Measurements from ENCODE around the gene BIRC7.

Gene BIRC7

DNA sequence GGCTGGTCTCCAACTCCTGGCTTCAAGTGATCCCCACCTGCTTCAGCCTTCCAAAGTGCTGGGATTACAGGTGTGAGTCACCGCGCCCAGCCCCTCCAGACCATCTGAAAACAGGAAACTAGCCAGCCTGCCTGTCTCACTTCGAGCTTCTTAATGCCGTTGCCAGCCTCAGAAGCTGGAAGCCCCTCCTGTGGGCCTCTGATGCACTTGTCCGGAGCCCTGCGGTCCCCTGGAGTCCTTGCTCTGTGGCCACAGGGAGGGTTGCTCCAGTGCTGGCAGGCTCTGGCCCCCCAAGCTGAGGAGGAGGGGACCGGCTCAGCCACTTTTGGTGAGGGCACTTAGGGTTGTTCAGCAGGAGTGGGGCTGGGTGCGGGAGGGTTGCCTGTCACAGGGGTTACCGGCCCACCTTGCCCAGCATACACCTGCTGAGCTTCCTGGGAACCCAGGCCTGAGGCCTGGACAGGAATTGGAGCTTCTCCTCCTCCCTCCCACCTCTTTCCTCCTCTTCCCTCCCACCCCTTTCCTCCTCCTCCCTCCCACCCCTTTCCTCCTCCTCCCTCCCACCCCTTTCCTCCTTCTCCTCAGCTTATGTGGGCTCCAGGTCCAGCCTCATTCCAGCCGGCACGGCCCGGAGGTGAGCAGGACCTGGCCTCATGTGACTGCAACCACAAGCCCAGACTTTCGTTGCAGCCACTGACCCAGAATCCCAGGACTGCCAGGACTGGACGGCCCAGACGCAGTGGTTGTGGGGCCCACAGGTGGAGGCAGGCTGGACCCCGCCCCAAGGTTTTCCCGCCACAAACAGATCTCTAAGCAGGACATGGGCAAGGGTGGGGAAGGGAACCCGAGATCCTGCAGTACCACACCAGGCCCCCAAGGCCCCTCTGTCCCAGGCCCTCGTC, 9.4 kb upstream of the BIRC7 start:
- Mint-ChIP-seq H3K4me3 (no peak overlapping the region), H3K36me3 (ENCODE audit: low read depth) (no peaks in the 10 kb centered on the region), H3K9me3 (no peaks in the 10 kb centered on the region), H3K4me1 (no peaks in the 10 kb centered on the region), H3K27ac (no peak overlapping the region), H3K27me3 (peaks cover 25% of the 10 kb centered on the region)
- DNase-seq (no peak), ATAC-seq (no peak)

DNA sequence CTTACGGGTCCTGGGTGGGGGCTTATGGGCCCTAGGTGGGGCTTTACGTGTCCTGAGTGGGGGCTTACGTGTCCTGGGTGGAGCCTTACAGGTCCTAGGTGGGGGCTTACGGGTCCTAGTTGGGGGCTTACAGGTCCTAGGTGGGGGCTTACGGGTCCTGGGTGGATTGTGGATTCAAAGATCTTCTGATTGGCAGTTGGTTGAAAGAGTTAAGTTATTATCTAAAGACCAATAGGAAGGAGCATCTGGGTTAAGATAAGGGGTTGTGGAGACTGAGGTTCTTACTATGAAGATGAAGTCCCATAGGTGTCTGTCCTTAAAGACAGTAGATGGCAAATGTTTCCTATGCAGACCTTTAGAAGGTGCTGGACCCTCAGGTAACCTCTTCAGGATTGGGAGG, 8.4 kb upstream of the BIRC7 start:
- Mint-ChIP-seq H3K9me3 (no peaks in the 10 kb centered on the region), H3K4me3 (no peak overlapping the region), H3K27me3 (peaks cover 35% of the 10 kb centered on the region), H3K36me3 (ENCODE audit: low read depth) (no peaks in the 10 kb centered on the region), H3K4me1 (no peaks in the 10 kb centered on the region), H3K27ac (no peak overlapping the region)
- no peak for DNase-seq
- ATAC-seq, result no peak

DNA sequence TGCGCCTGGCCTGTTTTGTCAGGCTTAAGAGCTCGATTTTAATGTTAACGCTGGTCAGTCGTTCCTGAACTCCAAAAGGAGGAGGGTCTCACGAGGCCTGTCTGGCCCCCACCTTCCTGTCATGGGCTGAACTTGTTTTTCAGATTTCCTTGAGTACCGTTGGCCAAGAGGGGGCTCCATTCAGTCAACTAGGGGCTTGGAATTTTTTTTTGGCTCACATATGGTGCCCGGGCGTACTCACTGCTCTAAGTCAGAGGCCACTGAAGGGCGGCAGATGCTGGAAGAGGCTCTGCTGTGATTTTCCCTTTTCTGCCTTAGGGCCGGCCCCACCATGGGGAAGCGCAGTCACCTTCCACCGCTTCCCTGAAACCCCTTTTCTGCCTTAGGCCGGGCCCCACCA, 6.9 kb upstream of the BIRC7 start:
- Mint-ChIP-seq H3K4me3 (no peak overlapping the region), H3K9me3 (no peaks in the 10 kb centered on the region), H3K27ac (no peak overlapping the region), H3K4me1 (no peaks in the 10 kb centered on the region), H3K27me3 (peaks cover 36% of the 10 kb centered on the region), H3K36me3 (ENCODE audit: low read depth) (no peaks in the 10 kb centered on the region)
- DNase-seq, result no peak
- no peak for ATAC-seq

DNA sequence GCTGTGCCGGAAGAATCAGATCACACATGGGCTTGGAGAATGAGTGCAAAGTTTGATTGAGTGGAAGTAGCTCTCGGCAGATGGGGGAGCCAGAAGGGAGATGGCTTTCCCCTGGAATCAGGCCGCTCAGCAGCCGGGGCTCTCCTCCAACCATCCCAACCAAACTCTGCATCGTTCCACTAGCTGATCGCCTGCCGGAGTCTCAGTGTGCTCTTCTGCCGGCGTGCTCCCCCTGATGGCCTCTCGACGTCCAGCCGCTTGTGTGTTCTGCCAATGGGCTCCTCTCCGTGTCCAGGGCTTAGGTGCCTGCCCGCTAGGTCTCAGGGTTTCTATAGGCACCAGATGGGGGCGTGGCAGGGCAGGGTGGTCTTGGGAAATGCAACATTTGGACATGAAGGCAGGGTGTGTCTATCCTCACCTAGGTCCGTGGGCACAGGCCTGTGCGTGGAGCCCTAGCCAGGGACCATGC, 4.9 kb upstream of the BIRC7 start:
- no peaks in the 10 kb centered on the region for H3K36me3 Mint-ChIP-seq (ENCODE audit: low read depth)
- H3K4me1 Mint-ChIP-seq, result peaks cover 5% of the 10 kb centered on the region
- H3K27me3 Mint-ChIP-seq, result peaks cover 36% of the 10 kb centered on the region
- no peaks in the 10 kb centered on the region for H3K9me3 Mint-ChIP-seq
- no peak overlapping the region for H3K27ac Mint-ChIP-seq
- no peak overlapping the region for H3K4me3 Mint-ChIP-seq
- DNase-seq (no peak), ATAC-seq (no peak)

DNA sequence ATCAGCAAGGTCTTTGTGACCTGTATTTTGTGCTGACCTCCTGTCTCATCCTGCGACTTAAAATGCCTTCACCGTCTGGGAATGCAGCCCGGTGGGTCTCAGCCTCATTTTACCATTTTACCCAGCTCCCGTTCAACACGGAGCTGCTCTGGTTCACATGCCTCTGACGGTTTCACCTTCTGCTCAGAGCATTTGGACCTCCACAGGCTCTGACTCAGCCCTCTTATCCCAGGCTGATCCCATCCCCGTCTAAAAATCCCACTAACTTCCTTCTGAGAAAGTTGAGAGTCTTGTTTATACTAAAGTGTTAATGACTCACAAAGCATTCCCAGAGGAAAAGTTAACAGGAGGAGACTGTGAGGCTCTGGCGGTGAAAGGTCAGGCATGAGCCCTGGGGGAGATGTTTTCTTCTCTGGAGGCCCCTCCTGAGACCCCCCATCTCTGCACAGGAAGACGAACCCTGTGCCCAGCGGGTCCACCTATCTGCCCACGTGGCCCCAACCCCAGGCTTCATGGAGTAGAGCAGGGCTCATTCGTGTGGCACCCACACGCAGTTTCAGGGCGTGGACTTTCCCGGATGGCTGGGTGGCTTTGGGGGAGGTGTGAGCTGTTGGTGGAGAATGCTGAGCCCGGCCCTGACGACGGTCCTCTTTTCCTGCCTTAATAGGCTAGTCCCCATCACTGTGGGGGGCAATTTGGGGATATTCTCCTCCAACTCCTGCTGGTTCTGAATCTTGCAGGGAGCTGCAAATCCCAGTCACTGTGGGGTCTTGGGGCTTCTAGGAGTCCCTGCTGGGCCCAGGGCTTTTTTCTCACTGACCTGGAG, 3.3 kb upstream of the BIRC7 start:
- DNase-seq (no peak), ATAC-seq (no peak)
- H3K27ac Mint-ChIP-seq, result no peak overlapping the region
- H3K4me1 Mint-ChIP-seq, result peaks cover 5% of the 10 kb centered on the region
- H3K27me3 Mint-ChIP-seq, result peaks cover 36% of the 10 kb centered on the region
- H3K4me3 Mint-ChIP-seq, result no peak overlapping the region
- H3K36me3 Mint-ChIP-seq (ENCODE audit: low read depth), result no peaks in the 10 kb centered on the region
- no peaks in the 10 kb centered on the region for H3K9me3 Mint-ChIP-seq

DNA sequence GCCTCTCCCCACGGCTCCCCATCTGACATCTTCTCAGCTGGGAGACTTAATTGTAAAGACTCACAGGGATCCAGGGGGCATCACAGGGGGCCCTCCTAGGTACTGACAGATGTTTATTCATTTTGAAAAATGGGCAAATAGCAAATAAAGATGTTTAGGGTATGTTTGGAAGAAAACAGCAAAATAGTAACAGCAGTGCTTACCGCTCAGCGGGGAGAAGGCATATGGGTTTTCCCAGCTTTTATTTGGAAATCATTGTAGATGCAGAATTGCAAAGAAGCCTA, 2.7 kb upstream of the BIRC7 start:
- no peaks in the 10 kb centered on the region for H3K36me3 Mint-ChIP-seq (ENCODE audit: low read depth)
- no peak overlapping the region for H3K27ac Mint-ChIP-seq
- H3K27me3 Mint-ChIP-seq, result peaks cover 36% of the 10 kb centered on the region
- no peaks in the 10 kb centered on the region for H3K9me3 Mint-ChIP-seq
- no peak for DNase-seq
- peaks cover 5% of the 10 kb centered on the region for H3K4me1 Mint-ChIP-seq
- no peak for ATAC-seq
- no peak overlapping the region for H3K4me3 Mint-ChIP-seq

DNA sequence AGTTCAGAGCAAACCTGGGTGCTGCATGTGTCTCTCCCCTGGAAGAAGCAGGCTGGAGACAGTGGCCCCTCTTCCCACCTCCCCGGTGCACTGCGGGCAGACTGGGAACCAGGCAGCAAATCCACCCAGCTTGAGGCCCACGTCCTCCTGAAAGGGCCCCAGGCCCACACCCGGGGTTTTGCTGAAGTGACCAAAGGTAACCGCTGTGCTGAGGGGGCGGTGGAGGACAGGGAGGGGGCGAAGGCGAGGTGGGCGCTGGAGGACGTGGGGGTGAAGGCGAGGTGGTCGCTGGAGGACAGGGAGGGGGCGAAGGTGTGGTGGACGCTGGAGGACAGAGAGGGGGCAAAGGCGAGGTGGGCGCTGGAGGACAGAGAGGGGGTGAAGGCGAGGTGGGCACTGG, 1.8 kb upstream of the BIRC7 start:
- ATAC-seq, result no peak
- Mint-ChIP-seq H3K4me1 (peaks cover 5% of the 10 kb centered on the region), H3K27ac (no peak overlapping the region), H3K27me3 (peaks cover 35% of the 10 kb centered on the region), H3K4me3 (no peak overlapping the region), H3K36me3 (ENCODE audit: low read depth) (no peaks in the 10 kb centered on the region), H3K9me3 (no peaks in the 10 kb centered on the region)
- no peak for DNase-seq

DNA sequence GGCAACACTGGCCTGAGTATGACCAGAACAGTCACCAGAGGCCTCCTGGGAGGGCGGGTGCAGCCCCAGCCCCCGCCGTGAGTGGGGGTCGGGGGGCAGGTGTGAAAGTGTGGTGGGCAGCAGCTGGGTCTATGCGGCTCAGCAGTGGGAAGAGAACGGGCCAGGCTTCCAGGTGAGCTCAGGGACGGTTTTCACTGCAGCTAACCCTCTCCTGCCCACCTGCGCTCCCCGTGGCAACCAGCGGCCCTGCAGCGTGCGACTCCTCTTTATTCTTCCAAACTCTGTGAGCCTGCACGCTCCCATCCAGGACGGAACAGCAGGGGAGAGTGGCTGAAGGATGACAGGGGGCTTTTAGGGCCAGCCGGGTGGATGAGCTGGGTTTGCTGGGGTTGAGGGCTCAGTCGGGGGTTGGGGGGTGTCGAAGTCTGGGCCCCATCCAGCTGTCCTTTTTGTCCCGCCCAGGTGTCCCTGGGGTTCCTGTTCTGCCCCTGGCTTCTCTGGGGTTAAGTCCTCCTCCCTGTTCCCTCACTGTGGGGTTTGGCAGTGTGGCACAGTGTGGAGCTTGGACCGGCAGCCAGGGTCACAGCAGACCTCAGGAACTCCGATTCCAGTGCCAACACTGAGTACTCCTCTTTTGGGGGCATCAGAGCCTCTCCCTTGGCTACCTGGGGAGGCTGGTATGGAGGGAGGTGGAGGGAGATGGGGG, 859 bp upstream of the BIRC7 start:
- H3K27ac Mint-ChIP-seq, result no peak overlapping the region
- no peak overlapping the region for H3K4me3 Mint-ChIP-seq
- no peak for ATAC-seq
- H3K9me3 Mint-ChIP-seq, result no peaks in the 10 kb centered on the region
- no peaks in the 10 kb centered on the region for H3K36me3 Mint-ChIP-seq (ENCODE audit: low read depth)
- peaks cover 5% of the 10 kb centered on the region for H3K4me1 Mint-ChIP-seq
- DNase-seq, result peak; percentile 37
- peaks cover 26% of the 10 kb centered on the region for H3K27me3 Mint-ChIP-seq

DNA sequence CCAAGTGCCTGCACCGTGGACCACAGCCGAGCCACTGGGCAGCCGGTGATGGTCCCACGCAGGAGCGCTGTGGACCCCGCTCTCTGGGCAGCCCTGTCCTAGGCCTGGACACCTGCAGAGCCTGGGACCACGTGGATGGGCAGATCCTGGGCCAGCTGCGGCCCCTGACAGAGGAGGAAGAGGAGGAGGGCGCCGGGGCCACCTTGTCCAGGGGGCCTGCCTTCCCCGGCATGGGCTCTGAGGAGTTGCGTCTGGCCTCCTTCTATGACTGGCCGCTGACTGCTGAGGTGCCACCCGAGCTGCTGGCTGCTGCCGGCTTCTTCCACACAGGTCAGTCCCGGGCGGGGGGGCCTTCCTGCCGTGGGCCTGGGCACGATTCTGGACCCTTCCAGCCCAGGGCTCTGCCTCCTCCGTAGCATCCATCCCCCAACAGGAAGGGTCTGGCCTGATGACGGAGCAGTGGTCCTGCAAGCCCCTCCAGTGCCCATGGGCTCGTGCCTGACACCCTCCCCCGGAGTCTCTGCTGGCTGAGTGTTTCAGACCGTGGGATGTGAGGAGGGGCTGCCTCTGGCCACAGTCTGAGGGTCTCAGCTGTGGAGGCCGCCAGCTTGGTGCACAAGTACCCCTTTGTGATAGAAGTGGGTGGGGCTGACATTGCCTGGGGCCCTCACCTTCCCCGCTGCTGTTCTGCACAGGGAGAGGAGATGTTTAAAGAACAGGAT, 572 bp downstream of the BIRC7 start:
- H3K4me1 Mint-ChIP-seq, result peaks cover 5% of the 10 kb centered on the region
- H3K9me3 Mint-ChIP-seq, result no peaks in the 10 kb centered on the region
- H3K27me3 Mint-ChIP-seq, result peaks cover 12% of the 10 kb centered on the region
- no peaks in the 10 kb centered on the region for H3K36me3 Mint-ChIP-seq (ENCODE audit: low read depth)
- DNase-seq (no peak), ATAC-seq (no peak)
- no peak overlapping the region for H3K4me3 Mint-ChIP-seq
- H3K27ac Mint-ChIP-seq, result no peak overlapping the region

DNA sequence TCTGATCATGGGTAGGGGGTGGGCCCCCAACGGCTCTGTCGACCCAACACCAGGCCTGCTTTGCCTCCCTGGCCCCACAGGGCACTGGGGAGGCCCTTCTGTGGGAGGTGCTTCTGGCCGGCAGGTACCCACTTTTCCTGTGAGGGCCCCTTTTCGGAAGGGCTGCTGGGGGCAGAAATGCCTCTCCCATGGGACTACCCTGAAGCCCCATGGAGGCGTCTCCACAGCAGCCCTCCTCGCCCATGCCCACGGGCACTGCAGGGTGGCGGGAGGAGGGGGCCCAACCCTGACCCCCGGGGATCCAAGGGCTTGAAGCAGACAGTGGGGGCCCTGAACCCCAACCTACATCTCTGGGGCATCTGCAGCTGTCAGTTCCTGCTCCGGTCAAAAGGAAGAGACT, 2.3 kb downstream of the BIRC7 start:
- peaks cover 5% of the 10 kb centered on the region for H3K4me1 Mint-ChIP-seq
- H3K9me3 Mint-ChIP-seq, result no peaks in the 10 kb centered on the region
- ATAC-seq, result no peak
- DNase-seq, result no peak
- no peak overlapping the region for H3K4me3 Mint-ChIP-seq
- H3K36me3 Mint-ChIP-seq (ENCODE audit: low read depth), result no peaks in the 10 kb centered on the region
- peaks cover 2% of the 10 kb centered on the region for H3K27me3 Mint-ChIP-seq
- H3K27ac Mint-ChIP-seq, result no peak overlapping the region

DNA sequence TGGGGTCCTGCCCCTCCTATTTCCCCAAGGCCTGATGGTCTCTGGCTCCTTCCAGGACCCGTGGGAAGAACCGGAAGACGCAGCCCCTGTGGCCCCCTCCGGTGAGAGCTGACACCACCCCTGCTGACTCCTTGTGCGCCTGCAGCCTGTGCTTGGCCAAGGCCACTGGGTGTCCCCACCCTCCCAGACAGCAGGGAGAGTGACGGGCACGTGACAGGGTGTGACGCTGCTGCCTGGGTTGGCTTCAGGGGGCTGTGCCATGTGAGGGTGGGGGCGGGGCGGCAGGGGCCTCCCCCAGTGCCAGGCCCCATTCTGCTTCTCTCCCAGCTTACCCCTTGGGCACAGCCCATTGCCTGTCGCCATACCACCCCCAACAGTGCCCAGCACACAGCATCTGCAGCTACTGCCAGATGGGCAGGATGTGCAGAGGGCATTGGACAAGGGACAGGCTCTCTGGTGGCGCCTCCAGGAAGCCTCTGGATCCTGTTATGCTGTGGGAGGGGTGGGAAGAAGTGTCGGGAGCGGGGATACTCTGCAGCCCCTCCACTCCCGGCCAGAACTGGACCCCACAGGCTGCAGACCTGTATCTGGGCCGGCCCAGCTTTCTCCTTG, 2.9 kb downstream of the BIRC7 start:
- Mint-ChIP-seq H3K27ac (no peak overlapping the region), H3K9me3 (no peaks in the 10 kb centered on the region), H3K36me3 (ENCODE audit: low read depth) (no peaks in the 10 kb centered on the region), H3K27me3 (peaks cover 2% of the 10 kb centered on the region), H3K4me1 (peaks cover 5% of the 10 kb centered on the region), H3K4me3 (no peak overlapping the region)
- peak; percentile 38 for ATAC-seq
- no peak for DNase-seq

DNA sequence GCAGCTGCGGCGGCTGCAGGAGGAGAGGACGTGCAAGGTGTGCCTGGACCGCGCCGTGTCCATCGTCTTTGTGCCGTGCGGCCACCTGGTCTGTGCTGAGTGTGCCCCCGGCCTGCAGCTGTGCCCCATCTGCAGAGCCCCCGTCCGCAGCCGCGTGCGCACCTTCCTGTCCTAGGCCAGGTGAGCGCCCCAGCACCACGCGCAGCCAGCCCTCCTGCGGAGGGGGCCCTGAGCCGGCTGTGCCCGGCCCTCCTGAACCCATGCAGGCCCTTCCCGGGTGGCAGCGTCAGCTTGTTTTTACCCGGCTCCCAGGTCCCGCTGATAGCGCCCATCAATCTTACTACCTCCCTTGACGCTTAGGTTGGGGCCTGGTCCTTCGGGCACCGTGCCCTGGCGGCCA, 3.7 kb downstream of the BIRC7 start:
- H3K4me3 Mint-ChIP-seq, result no peak overlapping the region
- DNase-seq (no peak), ATAC-seq (no peak)
- peaks cover 5% of the 10 kb centered on the region for H3K4me1 Mint-ChIP-seq
- no peaks in the 10 kb centered on the region for H3K36me3 Mint-ChIP-seq (ENCODE audit: low read depth)
- no peak overlapping the region for H3K27ac Mint-ChIP-seq
- H3K9me3 Mint-ChIP-seq, result no peaks in the 10 kb centered on the region
- peaks cover 2% of the 10 kb centered on the region for H3K27me3 Mint-ChIP-seq

DNA sequence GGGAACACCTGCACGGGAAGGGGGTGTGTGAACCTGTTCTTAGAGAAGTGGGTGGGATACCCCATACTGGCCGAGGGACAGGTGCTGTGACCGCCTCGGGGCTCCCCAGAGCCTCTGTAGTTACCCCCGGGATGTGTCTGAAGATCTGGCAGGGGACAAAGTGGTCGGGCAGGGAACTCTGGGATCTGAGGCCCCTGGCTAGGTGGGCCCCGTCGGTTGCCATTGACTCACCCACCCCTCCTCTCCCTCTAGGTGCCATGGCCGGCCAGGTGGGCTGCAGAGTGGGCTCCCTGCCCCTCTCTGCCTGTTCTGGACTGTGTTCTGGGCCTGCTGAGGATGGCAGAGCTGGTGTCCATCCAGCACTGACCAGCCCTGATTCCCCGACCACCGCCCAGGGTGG, 4.3 kb downstream of the BIRC7 start:
- DNase-seq, result no peak
- Mint-ChIP-seq H3K4me3 (no peak overlapping the region), H3K27me3 (peaks cover 2% of the 10 kb centered on the region), H3K9me3 (no peaks in the 10 kb centered on the region), H3K36me3 (ENCODE audit: low read depth) (no peaks in the 10 kb centered on the region), H3K4me1 (peaks cover 5% of the 10 kb centered on the region), H3K27ac (no peak overlapping the region)
- no peak for ATAC-seq

DNA sequence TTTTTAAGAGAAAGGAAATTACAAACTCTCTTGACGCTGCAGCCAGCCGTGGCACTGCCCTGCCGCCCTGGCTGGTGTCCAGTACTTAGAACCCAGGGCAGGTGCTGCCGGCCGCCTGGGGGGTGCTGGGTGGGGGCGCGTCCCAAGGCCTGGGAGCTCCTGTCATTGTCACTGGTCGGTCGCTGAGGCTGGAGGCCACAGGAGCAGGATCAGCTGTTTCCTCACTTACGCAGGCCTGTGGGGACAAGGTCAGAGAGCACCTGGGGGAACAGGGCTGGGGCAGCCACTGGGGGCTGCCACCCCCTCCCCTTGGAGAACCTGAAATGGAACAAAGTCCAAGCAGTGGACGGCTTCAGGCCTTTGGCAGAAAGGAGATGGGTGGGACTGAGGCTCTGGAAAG, 5.6 kb downstream of the BIRC7 start:
- Mint-ChIP-seq H3K27ac (no peak overlapping the region), H3K9me3 (no peaks in the 10 kb centered on the region), H3K4me3 (no peak overlapping the region), H3K4me1 (no peaks in the 10 kb centered on the region), H3K36me3 (ENCODE audit: low read depth) (no peaks in the 10 kb centered on the region), H3K27me3 (peaks cover 10% of the 10 kb centered on the region)
- no peak for DNase-seq
- ATAC-seq, result no peak

Data from activated naive CD8-positive, alpha-beta T cell treated with anti-CD3 and anti-CD28 coated beads, Interleukin-2, amount 50 U/mL, for 24 hours (primary cell).